NCI-H2107 treated with DMSO at 0.1 percent for 48 hours (cell line): ENCODE measurements around the gene DENND4B.
"Not testable (repeated sequence)": the region's sequence is repeated elsewhere in the genome, so short reads cannot be mapped to it uniquely, and the experiment has no call there.

Experiments used
- DNase-seq: peaks from one replicate; lab custom pipeline; 2025; ENCODE audit not compliant: unreplicated experiment; lab: John Stamatoyannopoulos, UW

DENND4B gene, protein sequence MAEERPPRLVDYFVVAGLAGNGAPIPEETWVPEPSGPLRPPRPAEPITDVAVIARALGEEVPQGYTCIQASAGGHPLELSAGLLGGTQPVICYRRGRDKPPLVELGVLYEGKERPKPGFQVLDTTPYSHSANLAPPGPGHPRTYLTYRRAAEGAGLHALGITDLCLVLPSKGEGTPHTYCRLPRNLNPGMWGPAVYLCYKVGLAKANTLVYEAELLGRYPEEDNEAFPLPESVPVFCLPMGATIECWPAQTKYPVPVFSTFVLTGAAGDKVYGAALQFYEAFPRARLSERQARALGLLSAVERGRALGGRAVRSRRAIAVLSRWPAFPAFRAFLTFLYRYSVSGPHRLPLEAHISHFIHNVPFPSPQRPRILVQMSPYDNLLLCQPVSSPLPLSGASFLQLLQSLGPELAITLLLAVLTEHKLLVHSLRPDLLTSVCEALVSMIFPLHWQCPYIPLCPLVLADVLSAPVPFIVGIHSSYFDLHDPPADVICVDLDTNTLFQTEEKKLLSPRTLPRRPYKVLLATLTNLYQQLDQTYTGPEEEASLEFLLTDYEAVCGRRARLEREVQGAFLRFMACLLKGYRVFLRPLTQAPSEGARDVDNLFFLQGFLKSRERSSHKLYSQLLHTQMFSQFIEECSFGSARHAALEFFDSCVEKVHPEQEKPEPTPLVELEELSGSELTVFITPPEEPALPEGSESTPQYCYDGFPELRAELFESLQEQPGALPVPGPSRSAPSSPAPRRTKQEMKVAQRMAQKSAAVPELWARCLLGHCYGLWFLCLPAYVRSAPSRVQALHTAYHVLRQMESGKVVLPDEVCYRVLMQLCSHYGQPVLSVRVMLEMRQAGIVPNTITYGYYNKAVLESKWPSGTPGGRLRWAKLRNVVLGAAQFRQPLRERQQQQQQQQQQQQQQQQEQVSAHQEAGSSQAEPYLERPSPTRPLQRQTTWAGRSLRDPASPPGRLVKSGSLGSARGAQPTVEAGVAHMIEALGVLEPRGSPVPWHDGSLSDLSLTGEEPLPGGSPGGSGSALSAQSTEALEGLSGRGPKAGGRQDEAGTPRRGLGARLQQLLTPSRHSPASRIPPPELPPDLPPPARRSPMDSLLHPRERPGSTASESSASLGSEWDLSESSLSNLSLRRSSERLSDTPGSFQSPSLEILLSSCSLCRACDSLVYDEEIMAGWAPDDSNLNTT (N-terminal part only)

DNA sequence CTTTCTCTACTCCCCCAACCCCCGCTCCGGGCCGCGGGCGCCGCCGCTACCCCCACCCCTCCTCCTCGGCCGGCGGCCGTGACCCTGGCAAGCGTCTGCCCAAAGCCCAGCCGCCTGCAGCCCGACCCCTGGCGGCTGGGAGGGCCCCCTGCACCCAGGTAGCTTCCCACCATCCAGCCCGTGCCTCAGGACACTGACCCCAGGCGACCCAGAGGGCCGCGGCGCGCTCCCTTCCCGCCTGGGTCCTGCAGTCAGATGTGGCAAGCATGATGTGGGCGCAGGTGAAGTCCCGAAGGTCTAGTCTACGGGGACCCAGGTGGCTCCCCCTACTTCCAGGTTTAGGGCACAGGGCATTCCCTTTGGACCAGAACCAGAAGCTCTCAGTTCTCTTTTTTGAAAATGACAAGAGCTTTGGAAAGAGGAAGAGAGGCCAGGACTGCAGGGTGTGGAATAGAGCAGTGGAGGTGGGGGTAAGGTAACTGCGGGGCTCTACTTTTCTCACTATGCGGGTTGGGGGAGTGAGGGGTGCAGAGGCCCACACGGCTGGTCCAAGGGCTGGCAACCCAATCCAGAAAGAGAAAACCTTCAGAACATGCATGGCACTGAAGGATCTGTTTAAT is at the start of gene DENND4B:
TSS of gene DENND4B (minus strand) at position 97 of the 620 bp plus-strand sequence. CDS start 2,344 bp downstream, outside the sequence.
- peak; percentile 65 for DNase-seq

DNA sequence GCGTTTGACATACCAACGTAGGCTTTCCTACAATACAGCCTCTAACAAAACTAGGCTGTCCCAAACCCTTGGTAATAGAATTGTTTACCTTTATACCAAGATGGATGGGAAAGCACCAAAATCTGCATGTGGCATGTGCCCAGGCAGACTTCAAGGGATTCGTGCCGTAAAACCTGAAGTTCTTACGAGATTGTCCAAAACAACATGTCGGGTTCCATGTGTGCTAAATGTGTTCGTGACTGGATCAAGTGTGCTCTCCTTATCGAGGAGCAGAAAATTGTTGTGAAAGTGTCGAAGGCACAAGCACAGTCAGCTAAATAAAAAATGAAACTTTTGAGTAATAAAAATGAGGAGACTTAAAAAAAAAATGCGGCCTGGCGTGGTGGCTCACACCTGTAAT is 49.1 kb upstream of the DENND4B start:
- no peak for DNase-seq

DNA sequence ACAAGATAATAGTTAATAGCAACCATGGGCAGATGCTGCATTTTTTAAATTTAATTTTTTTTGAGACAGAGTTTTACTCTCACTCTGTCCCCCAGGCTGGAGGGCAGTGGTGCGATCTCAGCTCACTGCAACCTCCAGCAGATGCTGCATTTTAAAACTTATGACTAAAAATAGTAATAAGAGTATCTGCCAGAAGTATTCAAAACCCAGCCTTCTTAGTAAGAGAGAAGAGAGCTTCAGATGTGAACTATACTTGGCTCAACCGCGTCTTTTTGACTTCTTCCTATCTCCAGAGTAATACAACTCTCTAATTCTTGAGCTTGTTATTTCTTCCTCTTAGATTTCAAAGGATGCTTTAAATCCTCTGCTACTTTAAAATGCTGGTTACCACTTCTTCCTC is 48.7 kb upstream of the DENND4B start:
- DNase-seq, result no peak

DNA sequence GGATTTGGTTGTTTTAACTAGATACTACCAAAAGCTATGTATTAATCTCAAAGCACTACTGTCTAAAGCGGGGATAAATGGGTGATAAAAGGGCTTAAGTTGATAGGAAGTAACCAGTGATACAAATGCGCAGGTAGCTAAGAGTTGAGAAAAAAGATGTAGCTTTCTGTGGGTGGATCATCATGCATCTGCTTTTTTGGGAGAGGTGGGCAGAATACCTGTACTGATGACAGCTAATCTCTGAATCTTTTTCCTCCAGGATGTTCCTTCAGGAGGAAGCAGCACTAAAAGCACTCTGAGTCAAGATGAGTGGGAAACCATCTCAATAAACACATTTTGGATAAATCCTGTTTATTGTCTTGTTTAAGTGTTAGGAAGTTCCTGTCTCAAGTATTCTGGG is 45.3 kb upstream of the DENND4B start:
- DNase-seq, result no peak

DNA sequence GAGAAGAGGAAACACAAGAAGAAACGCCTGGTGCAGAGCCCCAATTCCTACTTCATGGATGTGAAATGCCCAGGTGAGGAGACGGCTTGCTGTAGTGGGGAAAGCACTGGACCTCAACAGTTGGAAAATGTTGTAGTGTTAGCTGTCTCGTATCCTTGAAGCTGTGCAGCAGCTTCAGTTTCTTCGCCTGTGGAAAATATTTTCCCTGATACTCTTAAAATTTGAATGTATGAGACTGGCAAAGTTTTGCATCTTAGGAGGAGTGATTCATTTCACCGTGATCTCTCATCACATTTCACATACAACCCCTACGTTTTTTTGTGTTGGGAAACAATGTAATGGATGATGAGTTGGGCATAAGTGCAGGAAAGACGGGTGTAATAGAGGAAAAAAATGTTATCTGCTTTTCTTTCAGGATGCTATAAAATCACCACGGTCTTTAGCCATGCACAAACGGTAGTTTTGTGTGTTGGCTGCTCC is 44.7 kb upstream of the DENND4B start:
- no peak for DNase-seq

DNA sequence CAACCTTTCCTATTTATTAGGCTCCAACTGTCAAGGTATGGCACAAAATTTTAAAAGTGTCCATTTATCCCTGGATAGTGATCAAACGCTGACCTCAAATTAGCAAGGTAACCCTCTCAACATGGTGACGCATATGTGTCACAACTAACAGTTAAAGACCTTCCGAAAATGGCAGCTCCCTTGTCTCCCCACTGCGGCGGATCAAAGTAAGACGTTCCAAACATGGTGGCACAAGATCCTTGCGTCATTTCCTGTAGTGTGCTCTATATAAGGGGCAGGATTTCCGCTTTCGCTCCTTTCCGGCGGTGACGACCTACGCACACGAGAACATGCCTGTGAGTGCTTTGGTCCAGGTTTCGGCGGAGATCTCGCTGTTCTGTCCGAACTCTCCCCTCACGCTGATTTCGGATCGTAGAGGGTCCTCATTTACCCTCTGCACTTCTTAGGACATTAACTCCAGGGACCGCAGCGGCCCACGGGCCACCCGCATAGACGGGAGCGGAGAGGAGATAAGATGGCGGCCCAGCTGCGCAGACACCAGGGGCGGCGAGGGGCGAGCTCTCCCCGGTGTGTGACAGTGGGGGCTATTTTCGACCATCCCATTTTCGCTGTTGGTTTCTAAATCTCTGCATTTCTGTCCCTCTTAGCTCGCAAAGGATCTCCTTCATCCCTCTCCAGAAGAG is 44.1 kb upstream of the DENND4B start, which contains the start of gene RPS27:
TSS of gene RPS27 (plus strand) at position 295 of the 683 bp plus-strand sequence. CDS start at position 330, 35 bp downstream.
- peak; percentile 99 for DNase-seq

DNA sequence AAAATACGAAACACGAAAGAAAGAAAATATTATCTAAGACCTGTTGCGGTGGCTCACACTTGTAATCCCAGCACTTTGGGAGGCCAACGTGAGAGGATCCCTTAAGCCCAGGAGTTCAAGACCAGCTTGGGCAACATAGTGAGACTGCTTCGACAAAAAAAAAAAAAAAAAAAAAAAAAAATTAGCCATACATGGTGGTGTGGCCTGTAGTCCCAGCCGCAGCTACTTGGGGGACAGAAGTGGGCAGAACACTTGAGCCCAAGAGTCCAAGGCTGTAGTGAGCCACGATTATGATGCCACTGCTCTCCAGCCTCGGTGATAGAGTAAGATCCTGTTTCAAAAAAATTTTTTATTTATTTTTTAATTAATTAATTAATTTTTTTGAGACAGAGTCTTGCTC is 41.1 kb upstream of the DENND4B start:
- DNase-seq, result no peak

DNA sequence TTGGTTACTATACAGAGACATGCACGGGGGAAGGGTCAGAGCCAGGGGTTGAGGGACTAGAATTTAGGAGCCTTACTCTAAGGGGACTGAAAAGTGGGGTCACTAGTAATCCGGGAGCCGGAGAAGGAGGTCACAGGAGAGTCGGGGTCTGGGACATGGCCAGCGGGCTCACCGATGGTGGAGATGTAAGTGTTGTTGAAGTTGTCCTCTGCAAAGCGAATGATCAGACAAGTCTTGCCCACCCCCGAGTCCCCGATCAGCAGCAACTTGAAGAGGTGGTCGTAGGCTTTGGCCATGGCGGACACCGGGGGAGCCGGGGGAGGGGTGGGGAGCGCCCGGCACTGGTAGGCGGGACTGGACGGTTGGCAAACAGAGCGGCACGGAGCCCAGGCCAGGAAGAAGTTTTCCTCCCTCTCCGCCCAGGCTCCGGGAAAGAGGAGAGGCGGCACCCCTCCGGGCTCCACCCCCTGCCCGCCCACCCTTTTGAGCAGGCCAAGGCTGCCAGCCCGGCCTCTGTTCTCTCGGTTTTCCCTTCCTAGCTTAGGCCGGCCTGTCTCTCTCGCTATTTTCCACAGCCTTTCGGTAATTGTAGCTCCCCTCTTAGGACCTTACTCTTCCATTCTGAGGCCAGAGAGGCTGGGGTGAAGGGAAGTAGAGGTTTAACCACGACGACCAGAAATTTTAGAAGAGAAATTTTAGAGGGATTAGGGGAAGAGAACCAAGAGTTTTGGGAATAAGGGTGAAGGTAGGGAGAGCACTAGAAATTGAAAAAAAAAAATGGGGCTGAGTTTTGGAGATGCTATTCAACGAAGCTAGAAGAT is 39.6 kb upstream of the DENND4B start, which contains the start of gene RAB13:
TSS of gene RAB13 (minus strand) at position 399 of the 821 bp plus-strand sequence. CDS start at position 296, 103 bp downstream.
- DNase-seq, result peak; percentile 54

DNA sequence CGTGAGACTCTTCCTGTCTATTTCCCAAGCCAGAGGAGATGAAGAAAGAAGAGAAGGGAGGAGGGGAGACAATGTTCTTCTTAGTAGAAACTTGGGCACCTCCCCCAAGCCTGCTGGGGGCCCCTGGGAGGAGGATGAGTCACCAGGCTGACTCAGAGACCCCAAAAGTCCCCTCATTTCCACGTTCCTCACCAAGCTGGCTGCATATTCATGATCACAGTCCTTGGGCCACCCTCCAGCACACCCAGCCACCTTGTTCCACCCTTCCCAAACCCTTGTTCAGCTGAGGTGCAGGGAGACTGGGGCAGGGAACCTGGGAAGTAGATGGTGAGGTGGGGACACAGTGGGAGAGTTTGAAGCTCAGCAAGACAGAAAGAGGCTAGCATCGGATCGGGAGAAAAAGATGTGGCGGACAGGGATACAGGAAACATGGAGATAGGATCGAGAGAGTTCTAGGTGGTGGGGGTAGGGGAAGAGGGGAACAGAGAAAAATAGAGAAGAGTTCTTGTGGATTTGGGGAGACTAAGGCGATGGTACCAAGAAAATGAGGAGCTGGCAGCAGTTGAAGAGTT is 38.9 kb upstream of the DENND4B start:
- DNase-seq, result no peak

DNA sequence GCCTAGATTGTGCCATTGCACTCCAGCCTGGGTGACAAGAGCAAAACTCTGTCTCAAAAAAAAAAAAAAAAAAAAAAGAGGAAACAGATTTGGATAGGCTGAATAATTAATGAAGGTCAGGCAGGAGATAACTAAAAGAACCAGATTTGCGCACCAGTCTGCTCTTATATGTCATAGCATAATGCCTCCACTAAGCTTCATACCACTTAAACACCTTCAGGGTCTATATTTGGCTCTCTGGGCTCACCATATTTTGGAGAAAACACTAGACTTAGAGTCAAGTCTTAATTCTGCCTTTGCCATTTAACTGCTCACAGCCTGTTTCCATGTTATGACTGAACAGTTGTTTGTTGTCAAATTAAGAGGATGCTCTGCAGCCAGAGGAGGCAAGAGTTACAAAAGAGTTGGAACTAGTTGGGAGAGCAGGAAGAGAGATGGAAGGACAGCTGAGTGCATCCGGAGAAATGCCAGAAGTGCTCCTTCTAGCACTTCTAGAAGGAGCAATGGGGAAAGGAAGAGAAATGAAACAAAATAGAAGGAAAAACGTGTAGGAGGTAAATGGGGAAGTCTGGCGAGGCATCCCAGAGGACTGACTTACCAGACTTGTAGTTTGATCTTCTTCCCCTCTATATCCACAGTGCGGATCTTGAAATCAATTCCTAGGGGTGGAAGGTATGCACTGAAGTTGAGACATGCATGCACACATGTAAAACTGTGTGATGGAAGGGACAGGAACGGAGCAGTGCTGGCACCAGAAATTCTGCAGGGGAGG is 37.8 kb upstream of the DENND4B start:
- DNase-seq, result no peak

DNA sequence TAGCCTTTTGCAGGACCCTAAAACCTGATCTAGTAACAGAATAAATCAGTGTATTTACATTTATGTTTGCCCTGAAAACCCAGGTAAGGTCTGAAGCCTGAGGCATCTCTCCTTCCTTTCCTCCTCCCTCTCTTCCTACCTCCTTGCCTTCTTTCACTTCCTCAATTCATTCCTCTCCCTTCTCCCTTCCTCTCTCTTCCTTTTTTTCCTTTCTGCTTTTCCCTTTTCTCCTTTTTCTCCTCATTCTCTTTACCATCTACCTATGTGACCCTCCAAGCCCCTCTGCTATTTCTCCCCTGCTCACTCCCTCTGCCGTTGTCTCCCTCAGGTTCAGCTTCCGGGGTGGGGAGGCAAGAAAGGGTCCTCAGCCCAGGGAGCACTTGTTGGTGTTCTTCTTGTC is 35.2 kb upstream of the DENND4B start:
- not testable (repeated sequence) for DNase-seq

DNA sequence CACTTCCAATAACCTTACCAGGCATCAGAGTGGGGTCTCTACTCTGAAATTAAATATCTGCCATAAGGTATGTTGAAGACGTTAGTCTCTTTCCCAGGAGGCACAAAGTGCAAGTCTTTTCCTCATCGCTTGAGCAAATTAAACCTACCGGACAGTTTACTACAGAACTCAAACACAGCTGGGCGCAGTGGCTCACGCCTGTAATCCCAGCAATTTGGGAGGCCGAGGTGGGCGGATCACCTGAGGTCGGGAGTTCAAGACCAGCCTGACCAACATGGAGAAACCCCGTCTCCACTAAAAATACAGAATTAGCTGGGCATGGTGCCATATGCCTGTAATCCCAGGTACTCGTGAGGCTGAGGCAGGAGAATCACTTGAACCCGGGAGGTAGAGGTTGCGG is 32.6 kb upstream of the DENND4B start:
- not testable (repeated sequence) for DNase-seq

DNA sequence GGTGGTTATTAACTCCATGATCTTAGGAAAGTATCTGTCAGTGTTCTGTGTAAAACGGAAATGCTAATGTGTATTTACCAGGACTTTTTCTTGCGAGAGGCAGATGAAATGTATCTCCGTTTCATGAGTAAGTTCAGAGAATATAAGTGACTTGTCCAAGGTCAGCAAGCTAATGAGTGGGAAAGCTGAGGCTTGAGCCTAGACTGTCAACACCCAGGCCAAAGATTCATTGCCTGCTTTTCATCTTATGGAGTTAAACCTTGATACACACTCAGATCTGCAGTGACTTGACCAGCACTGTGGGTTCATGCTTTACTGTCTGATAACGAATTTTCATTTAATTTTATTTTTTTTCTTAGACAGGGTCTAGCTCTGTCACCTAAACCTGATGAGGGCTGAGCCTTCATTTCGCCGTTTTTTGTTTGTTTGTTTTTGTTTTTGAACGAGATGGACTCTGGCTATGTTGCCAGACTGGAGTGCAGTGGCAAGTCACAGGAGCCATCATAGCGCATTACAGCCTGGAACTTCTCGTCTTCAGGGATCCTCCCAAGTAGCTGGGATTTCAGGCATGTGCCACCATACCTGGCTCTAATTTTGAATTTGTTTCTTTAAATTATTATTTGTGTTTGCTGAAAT is 31.9 kb upstream of the DENND4B start:
- DNase-seq, result no peak

DNA sequence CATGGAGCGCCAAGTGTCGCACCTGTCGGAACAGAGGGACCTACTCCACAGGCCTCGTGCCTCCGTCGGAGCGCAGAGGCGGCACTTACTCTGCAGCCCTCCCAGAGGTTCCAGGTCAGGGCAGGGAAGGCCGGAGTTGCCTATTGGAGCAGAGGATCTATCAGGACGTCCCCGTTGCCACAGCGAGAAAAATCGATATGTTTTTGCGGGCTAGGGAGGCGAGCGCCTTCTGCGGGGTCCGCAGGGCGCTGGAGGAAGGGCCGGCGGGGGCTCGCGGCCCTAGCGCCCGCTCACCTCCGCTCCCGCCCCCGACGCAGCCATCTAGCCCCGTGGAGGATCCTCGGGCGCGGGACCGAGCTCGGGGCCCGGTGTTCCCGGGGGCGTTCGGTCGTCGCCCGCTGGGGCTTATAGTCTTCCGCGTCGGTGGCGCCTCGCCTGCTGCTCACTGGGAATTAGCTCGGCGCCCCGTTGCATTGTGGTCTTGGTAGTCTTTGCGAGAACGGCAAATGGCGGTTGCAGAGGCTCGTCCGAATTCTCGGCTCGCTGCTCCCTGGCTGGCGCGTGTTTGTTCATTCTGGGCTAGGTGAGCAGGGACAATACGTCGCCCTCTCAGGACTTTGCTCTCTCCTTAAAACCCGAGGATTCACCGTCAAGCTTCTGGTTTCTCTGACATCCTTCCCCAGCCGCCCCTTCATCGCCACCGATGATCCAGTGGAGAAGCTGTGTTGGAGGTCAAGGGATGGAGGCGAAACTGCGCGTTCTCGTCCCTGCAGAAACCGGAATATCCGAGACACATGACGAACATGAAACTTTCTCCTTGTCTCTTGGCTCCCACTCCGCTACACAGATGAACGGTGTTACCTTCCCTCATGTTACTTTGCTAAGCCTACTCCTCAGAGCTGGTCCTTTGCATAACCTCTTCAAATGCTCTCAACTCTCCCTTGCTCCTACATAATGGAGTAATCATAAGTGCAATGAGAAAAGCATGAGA is 31.0 kb upstream of the DENND4B start, which contains the start of gene JTB:
TSS of gene JTB (minus strand) at position 425 of the 991 bp plus-strand sequence. CDS start at position 3, 422 bp downstream.
- peak; percentile 83 for DNase-seq

DNA sequence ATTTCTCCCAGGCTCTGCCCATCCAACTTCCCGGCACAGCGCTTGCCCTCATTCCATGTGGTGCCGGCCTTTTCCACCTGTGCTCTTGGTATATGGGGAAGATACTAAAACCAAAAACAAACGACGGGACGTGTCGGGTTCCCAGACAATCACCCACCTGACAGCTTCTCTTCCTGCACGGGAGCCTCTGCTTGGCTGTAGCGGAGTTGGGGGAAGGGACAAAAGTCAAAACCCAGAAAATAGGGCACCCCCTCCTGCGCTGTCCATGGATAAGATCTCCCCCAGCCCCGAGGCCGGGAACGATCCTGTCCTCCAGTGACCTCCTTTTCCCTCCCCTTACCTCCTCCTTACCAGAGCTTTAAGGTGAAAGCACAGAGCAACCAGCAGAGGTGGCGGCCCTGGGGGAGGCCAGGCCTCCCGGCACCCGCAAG is 30.3 kb upstream of the DENND4B start:
- no peak for DNase-seq

DNA sequence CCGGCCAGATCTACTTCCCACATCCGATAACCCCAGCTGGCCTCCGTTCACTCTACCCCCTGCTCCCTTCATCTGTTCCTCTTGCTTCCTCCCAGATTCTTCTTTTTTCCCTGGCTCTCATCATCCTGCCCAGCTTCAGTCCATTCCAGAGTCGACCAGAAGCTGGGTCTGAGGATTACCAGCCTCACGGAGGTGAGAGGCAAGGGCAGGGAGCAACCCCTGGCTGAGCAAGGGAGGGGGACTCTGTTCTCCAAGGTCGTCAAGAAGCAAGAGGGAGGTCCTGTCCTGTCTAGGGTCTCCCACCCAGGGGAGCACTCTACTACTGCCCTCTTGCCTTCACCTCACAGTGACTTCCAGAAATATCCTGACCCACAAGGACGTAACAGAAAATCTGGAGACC is 27.0 kb upstream of the DENND4B start:
- no peak for DNase-seq
